Body of pancreas (tissue), 4 donors: ENCODE data around the gene TMEM86B.

ENCODE experiments used
- CTCF ChIP-seq, 7 experiments: fragments of 450-650 bp in 4 of 7; fragments of 200-600 bp in 3 of 7; sonication (generic) in 3 of 7; IDR thresholded peaks; one replicate each; pipeline ENCODE4 v1.5.1; 2016 to 2019; ENCODE audit warnings: antibody characterized with exemption in 7 of 7
- POLR2A ChIP-seq, 3 donors: fragments of 450-650 bp; IDR thresholded peaks; one replicate each; pipeline ENCODE4 v1.6.1; 2016; ENCODE audit warnings: antibody characterized with exemption in 3 of 3, mild to moderate bottlenecking in 2 of 3

GRCh38 chr19:55181740-55182139 is 46.8 kb downstream of the TMEM86B start:
- TF ChIP-seq POLR2A (IDR thresholded peaks at IDR 0.05) (no peak), CTCF (IDR thresholded peaks at IDR 0.05) (no peak)
